ENCODE data around the gene SLC8A3. TPM values are rescaled to one million over a fixed set of nuclear protein-coding genes. Genes with fewer than 3 reads are reported as not detected.

Gene SLC8A3, protein sequence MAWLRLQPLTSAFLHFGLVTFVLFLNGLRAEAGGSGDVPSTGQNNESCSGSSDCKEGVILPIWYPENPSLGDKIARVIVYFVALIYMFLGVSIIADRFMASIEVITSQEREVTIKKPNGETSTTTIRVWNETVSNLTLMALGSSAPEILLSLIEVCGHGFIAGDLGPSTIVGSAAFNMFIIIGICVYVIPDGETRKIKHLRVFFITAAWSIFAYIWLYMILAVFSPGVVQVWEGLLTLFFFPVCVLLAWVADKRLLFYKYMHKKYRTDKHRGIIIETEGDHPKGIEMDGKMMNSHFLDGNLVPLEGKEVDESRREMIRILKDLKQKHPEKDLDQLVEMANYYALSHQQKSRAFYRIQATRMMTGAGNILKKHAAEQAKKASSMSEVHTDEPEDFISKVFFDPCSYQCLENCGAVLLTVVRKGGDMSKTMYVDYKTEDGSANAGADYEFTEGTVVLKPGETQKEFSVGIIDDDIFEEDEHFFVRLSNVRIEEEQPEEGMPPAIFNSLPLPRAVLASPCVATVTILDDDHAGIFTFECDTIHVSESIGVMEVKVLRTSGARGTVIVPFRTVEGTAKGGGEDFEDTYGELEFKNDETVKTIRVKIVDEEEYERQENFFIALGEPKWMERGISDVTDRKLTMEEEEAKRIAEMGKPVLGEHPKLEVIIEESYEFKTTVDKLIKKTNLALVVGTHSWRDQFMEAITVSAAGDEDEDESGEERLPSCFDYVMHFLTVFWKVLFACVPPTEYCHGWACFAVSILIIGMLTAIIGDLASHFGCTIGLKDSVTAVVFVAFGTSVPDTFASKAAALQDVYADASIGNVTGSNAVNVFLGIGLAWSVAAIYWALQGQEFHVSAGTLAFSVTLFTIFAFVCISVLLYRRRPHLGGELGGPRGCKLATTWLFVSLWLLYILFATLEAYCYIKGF
- total RNA-seq, result under 0.01 and 0.56 TPM in 2 replicates

DNA sequence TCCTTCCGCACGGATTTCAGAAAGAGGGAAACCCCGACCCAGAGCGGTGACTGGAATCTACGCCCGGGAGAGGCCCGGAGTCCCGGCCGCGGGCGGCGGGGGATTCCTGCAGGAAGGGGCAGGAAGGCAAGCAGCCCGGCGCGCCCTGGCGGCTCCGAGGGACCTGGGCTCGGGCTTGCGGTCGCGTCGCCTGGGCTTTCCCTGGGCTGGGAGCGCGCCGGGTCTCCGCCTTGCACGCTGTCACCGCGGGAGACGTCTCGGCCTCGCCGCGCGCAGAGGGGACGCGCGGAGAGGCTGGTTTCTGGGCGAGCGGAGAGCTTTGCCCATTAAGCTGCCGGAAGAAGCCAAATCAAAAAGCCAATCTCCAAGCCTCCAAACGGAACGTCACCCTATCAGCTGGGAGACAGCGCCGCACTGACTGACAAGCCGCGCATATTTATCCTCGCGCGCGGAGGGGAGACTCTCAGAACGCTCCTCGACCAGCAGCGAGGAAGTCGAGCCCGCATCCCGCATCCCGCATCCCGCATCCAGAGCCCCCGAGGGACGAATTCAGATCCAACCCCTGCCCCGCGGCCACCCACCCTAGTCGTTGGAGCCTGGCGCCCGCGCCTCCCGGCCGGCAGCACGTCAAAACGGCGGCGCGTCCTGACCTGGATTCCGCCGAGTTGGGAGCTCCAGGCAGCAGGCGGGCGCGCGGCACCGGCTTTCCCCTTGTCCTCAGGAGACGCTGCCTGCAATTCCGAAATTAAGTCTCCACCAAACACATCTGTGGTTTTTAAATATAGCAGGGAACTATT lies at the start of gene SLC8A3:
Gene SLC8A3, minus strand, starts transcription at position 293 of the 797 bp plus-strand sequence. CDS start 20,529 bp downstream, outside the sequence.

Other genes with a start within 250 kb of the SLC8A3 start
- gene COX16, start 170.7 kb upstream of the SLC8A3 start, total RNA-seq, result 49.5 and 51.6 TPM in 2 replicates
- gene SYNJ2BP, start 228.1 kb upstream of the SLC8A3 start, total RNA-seq, result 13.0 and 22.2 TPM in 2 replicates